ENCODE data around the gene KCNQ5. TPM values are rescaled to one million over a fixed set of nuclear protein-coding genes. Genes with fewer than 3 reads are reported as not detected.

KCNQ5 gene
- total RNA-seq, 1 experiment from 2014 or later = 0.07 TPM

DNA sequence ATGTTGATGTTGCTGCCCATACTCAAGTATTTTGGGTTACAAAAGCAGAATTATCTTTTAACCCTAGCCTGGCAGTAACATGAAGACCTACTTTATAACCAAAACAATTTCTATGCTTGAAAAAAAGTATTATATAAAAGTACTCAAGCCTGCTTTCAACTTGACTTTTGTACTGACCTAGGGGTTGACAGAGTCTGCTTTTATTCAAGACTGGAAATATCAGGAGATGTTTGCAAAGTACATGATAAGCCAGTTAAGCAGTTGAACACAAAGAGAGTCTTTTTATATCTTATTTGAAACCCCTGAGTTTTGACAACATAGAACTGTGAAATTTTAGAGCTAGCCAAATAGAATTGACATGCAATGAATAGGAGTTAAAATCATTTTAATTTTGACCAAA is 159.8 kb downstream of the KCNQ5 start:
- Histone ChIP-seq H3K27me3 (ENCODE audit: insufficient read depth, low read length) (no peaks in the 10 kb centered on the region), H3K27ac (ENCODE audit: insufficient read length, low read depth, low read length) (no peak overlapping the region), H3K14ac (ENCODE audit: insufficient read depth, low read length) (no peak overlapping the region), H2BK120ac (ENCODE audit: low read depth, low read length, poor library complexity, severe bottlenecking) (no peak overlapping the region), H3K4me2 (ENCODE audit: insufficient read depth, insufficient read length, low read length) (no peak overlapping the region), H2BK15ac (ENCODE audit: low read depth, low read length) (no peak overlapping the region), H2AFZ (ENCODE audit: low read length) (no peak overlapping the region), H3K4me1 (ENCODE audit: insufficient read depth, low read length) (no peaks in the 10 kb centered on the region), H4K91ac (ENCODE audit: insufficient read length, low read depth, low read length) (no peak overlapping the region), H4K5ac (ENCODE audit: insufficient read length, low read depth, low read length) (no peak overlapping the region), H3K23me2 (ENCODE audit: insufficient read length, low read depth, low read length, poor library complexity, severe bottlenecking) (no peaks in the 10 kb centered on the region), H4K8ac (replicated peaks; ENCODE audit: insufficient read length, low read depth, low read length) (no peak overlapping the region), H2BK12ac (ENCODE audit: insufficient read length, low read depth, low read length) (no peak overlapping the region), H3K79me1 (ENCODE audit: insufficient read depth, low read depth, low read length, poor library complexity, severe bottlenecking) (no peaks in the 10 kb centered on the region), H3K4ac (ENCODE audit: low read depth, low read length) (no peak overlapping the region), H3T11ph (ENCODE audit: low read length) (no peak overlapping the region), H3K56ac (ENCODE audit: insufficient read length, low read depth, low read length) (no peak overlapping the region), H3K79me2 (ENCODE audit: insufficient read depth, low read length) (no peaks in the 10 kb centered on the region), H2BK20ac (ENCODE audit: low read depth, low read length, poor library complexity, severe bottlenecking) (no peak overlapping the region), H3K9me3 (ENCODE audit: control insufficient read depth, low read depth, low read length) (no peaks in the 10 kb centered on the region), H3K23ac (ENCODE audit: insufficient read length, low read depth, low read length) (no peak overlapping the region), H4K20me1 (ENCODE audit: control insufficient read depth, insufficient read depth, insufficient read length) (no peaks in the 10 kb centered on the region), H3K18ac (ENCODE audit: insufficient read length, low read depth, low read length) (no peak overlapping the region), H2AK5ac (ENCODE audit: insufficient read length, low read length) (no peak overlapping the region), H2BK5ac (ENCODE audit: insufficient read length, low read length) (no peak overlapping the region), H3K9ac (ENCODE audit: extremely low read depth, insufficient read length, low read length) (no peak overlapping the region)
- H3K9me3 Mint-ChIP-seq = no peaks in the 10 kb centered on the region
- H3K4me1 Mint-ChIP-seq = no peaks in the 10 kb centered on the region
- no peak for DNase-seq
- no peaks in the 10 kb centered on the region for H3K36me3 Mint-ChIP-seq (ENCODE audit: insufficient read depth in 1 of 3, low read depth in 3 of 3)
- no peak for TF ChIP-seq CTCF (conservative IDR thresholded peaks at IDR 0.05)
- H3K4me3 Mint-ChIP-seq = no peak overlapping the region
- no peaks in the 10 kb centered on the region for H3K27me3 Mint-ChIP-seq (ENCODE audit: low read depth)
- no peak overlapping the region for H3K27ac Mint-ChIP-seq

Measured in H9 (cell line).